ENCODE measurements around the gene MACROD2. TPM values are rescaled to one million over a fixed set of nuclear protein-coding genes. Genes with fewer than 3 reads are reported as not detected.

MACROD2 gene
- total RNA-seq, 1 experiment from 2014 or later, result 1.4 TPM

GRCh38 chr20:14879020-14879697 is 883.8 kb downstream of the MACROD2 start:
- H3K27ac ChIP-seq (ENCODE audit: low read depth, low read length, poor library complexity, severe bottlenecking), result no peak overlapping the region
- no peaks in the 10 kb centered on the region for H3K27me3 ChIP-seq (replicated peaks; ENCODE audit: insufficient read depth, low read depth, low read length, poor library complexity)
- TF ChIP-seq CTCF (conservative IDR thresholded peaks at IDR 0.05; ENCODE audit: low read depth, low read length), result no peak
- DNase-seq (ENCODE audit: low spot score), result no peak
- no peaks in the 10 kb centered on the region for H3K36me3 ChIP-seq (ENCODE audit: insufficient read depth, low read length, poor library complexity, severe bottlenecking)
- no TSS peak for BruUV-seq (replicated peaks)
- no peak overlapping the region for H3K4me3 ChIP-seq (ENCODE audit: low read depth, low read length, poor library complexity, severe bottlenecking)
- no peaks in the 10 kb centered on the region for H3K4me1 ChIP-seq (ENCODE audit: insufficient read depth, low read length, poor library complexity, severe bottlenecking)
- POLR2A ChIA-PET (ENCODE audit: low non-redundant PET), result no interaction called here
- peaks cover 19% of the 10 kb centered on the region for H3K9me3 ChIP-seq (ENCODE audit: low read depth, low read length, poor library complexity, severe bottlenecking)
- CTCF ChIA-PET, result no interaction called here
- intact Hi-C loops (cut with micrococcal nuclease; ENCODE audit: unreplicated experiment), result no loop called here

- Histone ChIP-seq H3K27ac (ENCODE audit: low read depth, low read length, poor library complexity, severe bottlenecking) (no peak overlapping the region), H3K36me3 (ENCODE audit: insufficient read depth, low read length, poor library complexity, severe bottlenecking) (no peaks in the 10 kb centered on the region), H3K4me3 (ENCODE audit: low read depth, low read length, poor library complexity, severe bottlenecking) (no peak overlapping the region), H3K4me1 (ENCODE audit: insufficient read depth, low read length, poor library complexity, severe bottlenecking) (no peaks in the 10 kb centered on the region), H3K27me3 (replicated peaks; ENCODE audit: insufficient read depth, low read depth, low read length, poor library complexity) (no peaks in the 10 kb centered on the region), H3K9me3 (ENCODE audit: low read depth, low read length, poor library complexity, severe bottlenecking) (peaks cover 19% of the 10 kb centered on the region)
- POLR2A ChIA-PET (ENCODE audit: low non-redundant PET), result no interaction called here
- DNase-seq (ENCODE audit: low spot score), result no peak
- no TSS peak for BruUV-seq (replicated peaks)
- intact Hi-C loops (cut with micrococcal nuclease; ENCODE audit: unreplicated experiment), result no loop called here
- CTCF ChIA-PET, result no interaction called here
- TF ChIP-seq CTCF (conservative IDR thresholded peaks at IDR 0.05; ENCODE audit: low read depth, low read length), result no peak
- TF ChIP-seq EZH2 (IDR thresholded peaks at IDR 0.05; ENCODE audit: borderline replicate concordance, low read depth, low read length, poor library complexity, severe bottlenecking), result no peak
Measured at GRCh38 chr20:14879839-14880238, 884.5 kb downstream of the MACROD2 start.

- Histone ChIP-seq H3K27ac (ENCODE audit: low read depth, low read length, poor library complexity, severe bottlenecking) (no peak overlapping the region), H3K9me3 (ENCODE audit: low read depth, low read length, poor library complexity, severe bottlenecking) (peaks cover 19% of the 10 kb centered on the region), H3K27me3 (replicated peaks; ENCODE audit: insufficient read depth, low read depth, low read length, poor library complexity) (no peaks in the 10 kb centered on the region), H3K4me1 (ENCODE audit: insufficient read depth, low read length, poor library complexity, severe bottlenecking) (no peaks in the 10 kb centered on the region), H3K4me3 (ENCODE audit: low read depth, low read length, poor library complexity, severe bottlenecking) (no peak overlapping the region), H3K36me3 (ENCODE audit: insufficient read depth, low read length, poor library complexity, severe bottlenecking) (no peaks in the 10 kb centered on the region)
- ChIA-PET CTCF (no interaction called here), POLR2A (ENCODE audit: low non-redundant PET) (no interaction called here)
- TF ChIP-seq CTCF (conservative IDR thresholded peaks at IDR 0.05; ENCODE audit: low read depth, low read length) (no peak), EZH2 (IDR thresholded peaks at IDR 0.05; ENCODE audit: borderline replicate concordance, low read depth, low read length, poor library complexity, severe bottlenecking) (no peak)
- no TSS peak for BruUV-seq (replicated peaks)
- intact Hi-C loops (cut with micrococcal nuclease; ENCODE audit: unreplicated experiment), result no loop called here
- no peak for DNase-seq (ENCODE audit: low spot score)
Measured at GRCh38 chr20:14881518-14881917, 886.2 kb downstream of the MACROD2 start.
